ENCODE measurements around the gene ADAM19. TPM values are rescaled to one million over a fixed set of nuclear protein-coding genes. Genes with fewer than 3 reads are reported as not detected.

Gene ADAM19
- total RNA-seq, 1 donor from 2014 or later = 41.2 TPM

DNA sequence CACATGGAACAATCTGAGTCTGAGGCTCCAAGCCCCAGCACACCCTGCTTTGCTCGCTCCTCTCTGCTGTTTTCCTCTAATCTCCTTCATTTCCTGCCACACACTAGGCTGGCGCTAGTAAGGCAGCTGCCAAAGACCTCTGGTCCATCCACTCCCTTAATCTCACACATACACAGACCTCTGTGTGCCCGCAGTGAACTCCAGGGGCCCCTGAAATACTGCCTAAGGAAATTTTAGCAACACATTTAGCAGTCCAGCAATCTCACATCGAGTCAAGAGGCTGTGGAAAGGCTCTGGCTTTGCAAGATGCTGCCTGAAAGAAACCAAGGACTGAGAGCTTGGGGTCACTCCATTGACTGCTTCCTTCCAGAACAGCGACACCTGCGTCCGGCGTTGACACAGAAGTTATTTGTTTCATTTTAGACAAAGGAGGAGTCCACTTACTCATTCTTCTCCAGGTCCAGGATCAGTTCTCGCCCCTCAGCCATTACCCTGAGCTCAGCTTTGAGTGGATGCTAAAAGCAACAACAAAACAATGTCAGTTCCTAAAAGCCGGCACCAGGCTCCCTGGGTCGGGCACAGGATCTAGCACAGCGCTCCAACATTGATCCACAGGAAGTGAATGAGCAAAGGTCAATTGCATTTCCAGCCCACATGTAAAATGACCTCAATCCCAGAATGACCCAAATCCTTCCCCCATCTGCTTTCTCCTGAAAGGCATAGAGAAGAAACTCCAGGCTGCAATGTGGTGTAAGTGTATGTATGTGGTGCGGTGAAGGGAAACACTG, 11.5 kb downstream of the ADAM19 start:
- H3K27ac Mint-ChIP-seq (ENCODE audit: unreplicated experiment) = peak overlapping the region; percentile 9
- no peaks in the 10 kb centered on the region for H3K36me3 Mint-ChIP-seq (ENCODE audit: unreplicated experiment)
- TF ChIP-seq, protein P1, sequence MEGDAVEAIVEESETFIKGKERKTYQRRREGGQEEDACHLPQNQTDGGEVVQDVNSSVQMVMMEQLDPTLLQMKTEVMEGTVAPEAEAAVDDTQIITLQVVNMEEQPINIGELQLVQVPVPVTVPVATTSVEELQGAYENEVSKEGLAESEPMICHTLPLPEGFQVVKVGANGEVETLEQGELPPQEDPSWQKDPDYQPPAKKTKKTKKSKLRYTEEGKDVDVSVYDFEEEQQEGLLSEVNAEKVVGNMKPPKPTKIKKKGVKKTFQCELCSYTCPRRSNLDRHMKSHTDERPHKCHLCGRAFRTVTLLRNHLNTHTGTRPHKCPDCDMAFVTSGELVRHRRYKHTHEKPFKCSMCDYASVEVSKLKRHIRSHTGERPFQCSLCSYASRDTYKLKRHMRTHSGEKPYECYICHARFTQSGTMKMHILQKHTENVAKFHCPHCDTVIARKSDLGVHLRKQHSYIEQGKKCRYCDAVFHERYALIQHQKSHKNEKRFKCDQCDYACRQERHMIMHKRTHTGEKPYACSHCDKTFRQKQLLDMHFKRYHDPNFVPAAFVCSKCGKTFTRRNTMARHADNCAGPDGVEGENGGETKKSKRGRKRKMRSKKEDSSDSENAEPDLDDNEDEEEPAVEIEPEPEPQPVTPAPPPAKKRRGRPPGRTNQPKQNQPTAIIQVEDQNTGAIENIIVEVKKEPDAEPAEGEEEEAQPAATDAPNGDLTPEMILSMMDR (IDR thresholded peaks at IDR 0.05; ENCODE audit: partially characterized antibody, unreplicated experiment) = no peak
- H3K27me3 Mint-ChIP-seq (ENCODE audit: unreplicated experiment) = peaks cover 3% of the 10 kb centered on the region
- H3K4me1 Mint-ChIP-seq (ENCODE audit: low read depth, unreplicated experiment) = peaks cover 31% of the 10 kb centered on the region
- peaks cover 3% of the 10 kb centered on the region for H3K9me3 Mint-ChIP-seq (ENCODE audit: unreplicated experiment)
- H3K4me3 Mint-ChIP-seq (ENCODE audit: unreplicated experiment) = no peak overlapping the region
- DNase-seq = no peak

DNA sequence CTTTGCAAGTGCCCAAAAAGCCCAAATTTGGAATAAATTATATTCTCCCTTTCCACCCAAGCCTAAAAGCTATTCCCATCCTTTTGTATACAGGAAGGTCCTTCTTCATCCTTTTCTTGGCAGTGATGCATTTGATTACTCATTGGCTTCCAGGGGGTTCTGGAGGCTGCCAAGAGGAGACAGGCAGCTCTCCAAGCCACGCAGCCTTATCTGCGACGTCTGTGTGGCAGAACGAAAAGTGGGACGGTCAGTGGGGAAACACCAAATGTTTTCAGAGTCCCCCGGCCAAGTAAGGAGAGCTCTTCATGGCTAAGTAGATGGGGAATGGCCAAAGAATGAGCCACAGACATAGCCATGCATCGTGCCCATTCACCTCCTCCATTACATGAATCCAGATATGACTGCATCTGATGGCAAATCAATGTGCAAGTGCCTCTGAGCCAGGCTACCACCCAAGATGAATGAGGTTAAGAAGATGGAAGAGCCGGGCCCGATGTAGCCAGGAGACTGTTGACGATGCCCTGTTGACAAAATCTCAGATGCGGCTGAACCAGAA, 12.1 kb downstream of the ADAM19 start:
- H3K4me1 Mint-ChIP-seq (ENCODE audit: low read depth, unreplicated experiment) = peaks cover 32% of the 10 kb centered on the region
- H3K9me3 Mint-ChIP-seq (ENCODE audit: unreplicated experiment) = peaks cover 3% of the 10 kb centered on the region
- no peak overlapping the region for H3K27ac Mint-ChIP-seq (ENCODE audit: unreplicated experiment)
- peaks cover 3% of the 10 kb centered on the region for H3K27me3 Mint-ChIP-seq (ENCODE audit: unreplicated experiment)
- no peaks in the 10 kb centered on the region for H3K36me3 Mint-ChIP-seq (ENCODE audit: unreplicated experiment)
- no peak for DNase-seq
- no peak overlapping the region for H3K4me3 Mint-ChIP-seq (ENCODE audit: unreplicated experiment)
- TF ChIP-seq, protein P1 (IDR thresholded peaks at IDR 0.05; ENCODE audit: partially characterized antibody, unreplicated experiment) = no peak

DNA sequence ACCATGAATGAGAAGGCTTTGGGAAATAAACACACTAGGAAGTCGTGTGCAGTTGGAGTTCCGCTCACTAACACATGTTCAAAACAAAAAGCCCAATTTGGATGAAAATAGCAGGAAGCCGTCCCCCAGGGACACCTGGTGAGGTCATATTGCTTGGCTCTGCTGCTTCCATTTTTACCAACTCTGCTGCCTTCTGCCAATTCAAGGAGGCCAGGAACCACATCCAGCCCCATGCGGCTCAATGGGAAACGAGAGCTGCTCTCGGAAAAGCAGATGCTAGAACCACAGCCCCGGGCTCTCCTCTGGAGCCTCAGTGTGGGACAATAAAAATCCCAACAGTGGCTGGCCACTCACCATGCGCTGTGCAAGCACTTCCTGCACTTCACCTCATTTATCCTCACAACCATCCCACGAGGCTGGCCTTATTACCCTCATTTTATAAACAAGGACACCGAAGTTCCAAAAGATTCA, 13.4 kb downstream of the ADAM19 start:
- Mint-ChIP-seq H3K36me3 (ENCODE audit: unreplicated experiment) (no peaks in the 10 kb centered on the region), H3K27me3 (ENCODE audit: unreplicated experiment) (peaks cover 3% of the 10 kb centered on the region), H3K9me3 (ENCODE audit: unreplicated experiment) (peaks cover 3% of the 10 kb centered on the region), H3K4me1 (ENCODE audit: low read depth, unreplicated experiment) (peaks cover 32% of the 10 kb centered on the region), H3K4me3 (ENCODE audit: unreplicated experiment) (peak overlapping the region; percentile 40), H3K27ac (ENCODE audit: unreplicated experiment) (peak overlapping the region; percentile 73)
- TF ChIP-seq, protein P1 (IDR thresholded peaks at IDR 0.05; ENCODE audit: partially characterized antibody, unreplicated experiment) = no peak
- DNase-seq = peak; percentile 65

DNA sequence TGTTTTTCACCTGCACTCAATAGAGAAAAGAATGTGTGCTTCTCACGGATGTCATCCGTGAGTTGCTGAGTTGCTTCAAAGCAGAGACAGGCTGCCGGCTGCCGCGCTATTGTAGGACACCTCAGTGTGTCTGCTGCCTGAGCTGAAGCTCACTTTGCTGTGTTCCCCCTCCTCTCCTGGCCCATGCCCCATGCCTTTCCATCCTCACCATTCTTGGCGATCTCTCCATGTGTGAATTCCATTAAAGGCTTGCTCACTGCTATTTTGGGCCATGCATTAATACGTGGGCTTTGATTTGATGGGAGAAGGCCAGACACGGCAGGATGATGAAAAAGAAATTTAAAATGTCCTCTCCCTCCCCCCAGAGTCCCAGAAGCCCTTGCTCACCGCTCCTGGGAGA, 14.5 kb downstream of the ADAM19 start:
- TF ChIP-seq, protein P1 (IDR thresholded peaks at IDR 0.05; ENCODE audit: partially characterized antibody, unreplicated experiment) = no peak
- peaks cover 3% of the 10 kb centered on the region for H3K27me3 Mint-ChIP-seq (ENCODE audit: unreplicated experiment)
- H3K9me3 Mint-ChIP-seq (ENCODE audit: unreplicated experiment) = peaks cover 3% of the 10 kb centered on the region
- DNase-seq = no peak
- peaks cover 32% of the 10 kb centered on the region for H3K4me1 Mint-ChIP-seq (ENCODE audit: low read depth, unreplicated experiment)
- H3K36me3 Mint-ChIP-seq (ENCODE audit: unreplicated experiment) = no peaks in the 10 kb centered on the region
- H3K27ac Mint-ChIP-seq (ENCODE audit: unreplicated experiment) = peak overlapping the region; percentile 73
- H3K4me3 Mint-ChIP-seq (ENCODE audit: unreplicated experiment) = peak overlapping the region; percentile 64

DNA sequence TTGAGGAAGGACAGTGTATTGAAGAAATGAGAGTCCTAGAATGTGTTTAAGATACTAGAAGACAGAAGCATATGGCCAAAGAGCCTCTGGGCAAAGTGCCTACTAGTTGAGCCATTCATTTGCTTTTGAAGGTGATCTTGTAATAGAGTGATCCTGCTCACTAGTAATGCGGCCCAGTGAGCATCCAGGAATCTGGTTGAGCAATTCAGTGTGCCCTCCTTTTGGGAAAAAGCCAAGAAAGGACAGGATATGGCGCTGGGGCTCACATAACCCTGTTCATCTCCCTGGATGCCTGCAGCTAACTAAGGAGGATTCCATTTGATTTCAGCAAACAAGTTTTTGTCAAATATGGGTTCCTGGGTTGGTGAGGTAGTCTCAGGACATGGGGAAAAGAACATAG, 16.3 kb downstream of the ADAM19 start:
- Mint-ChIP-seq H3K27me3 (ENCODE audit: unreplicated experiment) (peaks cover 5% of the 10 kb centered on the region), H3K4me3 (ENCODE audit: unreplicated experiment) (no peak overlapping the region), H3K36me3 (ENCODE audit: unreplicated experiment) (no peaks in the 10 kb centered on the region), H3K27ac (ENCODE audit: unreplicated experiment) (no peak overlapping the region), H3K4me1 (ENCODE audit: low read depth, unreplicated experiment) (peaks cover 38% of the 10 kb centered on the region), H3K9me3 (ENCODE audit: unreplicated experiment) (peaks cover 3% of the 10 kb centered on the region)
- DNase-seq = no peak
- TF ChIP-seq, protein P1 (IDR thresholded peaks at IDR 0.05; ENCODE audit: partially characterized antibody, unreplicated experiment) = no peak

Data from glutamatergic neuron (in vitro differentiated cells).